Endometrium (tissue), 2 donors: ENCODE data around the gene N4BP2.
"Not testable (repeated sequence)": the region's sequence is repeated elsewhere in the genome, so short reads cannot be mapped to it uniquely, and the experiment has no call there.

Source experiments
- FAIRE-seq: peaks from 2 replicates; lab custom pipeline; 2012; peaks lifted over from hg19 to GRCh38; lab: Jason Lieb, UNC
- donor health status: control.
- donor health status: control.

N4BP2 gene

GRCh38 chr4:40056716-40057585 is at the start of gene N4BP2:
N4BP2 (plus strand) TSS chr4:40056850; CDS start chr4:40097341, 40,491 bp downstream.
- FAIRE-seq: no peak

- no peak for FAIRE-seq
Observed at GRCh38 chr4:40016007-40016406, 40.6 kb upstream of the N4BP2 start.

DNA sequence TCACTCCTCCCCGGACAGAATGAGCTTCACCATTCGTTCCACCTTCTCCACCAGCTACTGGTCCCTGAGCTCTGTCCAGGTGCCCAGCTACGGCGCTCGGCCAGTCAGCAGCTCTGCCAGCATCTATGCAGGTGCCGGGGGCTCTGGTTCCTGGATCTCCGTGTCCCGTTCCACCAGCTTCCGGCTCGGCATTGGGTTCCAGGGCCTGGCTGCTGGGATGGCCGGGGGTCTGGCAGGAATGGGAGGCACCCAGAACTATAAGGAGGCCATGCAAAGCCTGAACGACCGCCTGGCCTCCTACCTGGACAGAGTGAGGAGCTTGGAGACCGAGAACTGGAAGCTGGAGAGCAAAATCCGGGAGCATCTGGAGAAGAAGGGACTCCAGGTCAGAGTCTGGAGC is 36.4 kb upstream of the N4BP2 start:
- FAIRE-seq: no peak

- not testable (repeated sequence) for FAIRE-seq
Observed at GRCh38 chr4:40021116-40021515, 35.5 kb upstream of the N4BP2 start.

DNA sequence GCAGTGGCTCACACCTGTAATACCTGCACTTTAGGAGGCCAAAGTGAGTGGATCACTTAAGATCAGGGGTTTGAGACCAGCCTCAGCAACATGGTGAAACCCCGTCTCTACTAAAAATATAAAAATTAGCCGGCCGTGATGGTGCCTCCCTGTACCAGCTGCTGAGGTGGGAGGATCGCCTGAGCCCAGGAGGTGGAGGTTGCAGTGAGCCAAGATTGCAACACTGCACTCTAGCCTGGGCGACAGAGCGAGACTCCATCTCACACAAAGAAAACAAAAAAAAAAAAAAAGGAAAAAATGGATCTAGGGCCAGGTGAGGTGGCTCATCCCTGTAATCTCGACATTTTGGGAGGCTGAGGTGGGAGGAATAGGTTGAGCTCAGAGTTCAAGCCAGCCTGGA is 32.6 kb upstream of the N4BP2 start:
- not testable (repeated sequence) for FAIRE-seq

GRCh38 chr4:40032785-40033184 is 23.9 kb upstream of the N4BP2 start:
- FAIRE-seq: no peak

DNA sequence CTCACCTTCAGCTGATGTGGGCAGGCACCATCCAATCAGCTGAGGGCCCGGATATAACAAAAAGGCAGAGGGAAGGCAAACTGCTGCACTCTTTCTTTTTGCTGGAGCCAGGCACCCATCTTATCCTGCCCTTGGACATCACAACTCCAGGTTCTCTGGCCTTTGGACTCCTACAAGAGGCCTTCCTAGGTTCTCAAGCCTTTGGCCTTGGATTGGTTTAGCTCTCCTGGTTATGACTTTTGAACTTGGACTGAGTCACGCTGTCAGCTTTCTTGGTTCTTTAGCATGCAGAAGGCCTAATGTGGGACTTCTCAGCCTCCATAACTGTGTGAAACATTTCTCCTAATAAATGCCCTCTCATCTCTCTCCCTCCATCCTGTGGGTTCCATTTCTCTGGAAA is 23.0 kb upstream of the N4BP2 start:
- no peak for FAIRE-seq

DNA sequence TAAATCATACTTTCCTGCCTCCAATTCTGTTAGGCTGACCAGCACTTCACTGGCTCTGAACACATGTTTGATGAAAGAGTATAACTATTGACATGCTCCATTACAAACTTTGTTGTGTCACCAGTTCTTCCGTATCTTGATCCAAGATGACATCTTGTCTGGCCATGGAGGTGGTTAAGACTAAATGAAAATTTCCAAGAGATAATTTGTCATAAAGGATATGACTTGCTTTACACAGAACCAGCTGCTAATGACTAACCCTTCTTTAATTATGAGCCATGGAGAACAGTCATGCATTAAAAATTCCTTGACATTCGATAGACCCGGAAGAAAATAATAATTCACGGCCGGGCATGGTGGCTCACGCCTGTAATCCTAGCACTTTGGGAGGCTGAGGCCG is 17.7 kb upstream of the N4BP2 start:
- no peak for FAIRE-seq

DNA sequence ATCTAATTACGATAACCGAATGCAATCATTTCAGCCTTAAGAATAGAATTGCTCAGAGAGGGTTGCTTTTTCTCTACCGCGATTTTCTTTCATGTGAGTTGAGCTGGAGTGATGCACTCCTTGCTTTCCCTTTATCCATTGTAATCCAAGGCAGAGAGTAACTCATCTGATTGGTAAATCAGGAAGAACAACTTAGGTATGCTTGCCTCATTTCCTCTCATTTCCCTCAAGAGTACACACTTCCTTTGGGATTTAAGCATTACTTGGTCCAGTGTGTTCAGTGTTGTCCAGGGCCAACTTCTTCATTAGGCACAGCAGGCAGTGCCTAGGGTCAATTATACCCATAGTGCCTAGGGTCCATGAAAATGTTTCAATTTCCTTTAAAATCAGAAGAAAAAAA is 15.7 kb upstream of the N4BP2 start:
- FAIRE-seq: no peak

- no peak for FAIRE-seq
Observed at GRCh38 chr4:40043786-40044185, 12.9 kb upstream of the N4BP2 start.

GRCh38 chr4:40046311-40046980 is 10.2 kb upstream of the N4BP2 start:
- no peak for FAIRE-seq

GRCh38 chr4:40053161-40053560 is 3.5 kb upstream of the N4BP2 start:
- FAIRE-seq: no peak

GRCh38 chr4:40055511-40055862 is 1.2 kb upstream of the N4BP2 start:
- no peak for FAIRE-seq

DNA sequence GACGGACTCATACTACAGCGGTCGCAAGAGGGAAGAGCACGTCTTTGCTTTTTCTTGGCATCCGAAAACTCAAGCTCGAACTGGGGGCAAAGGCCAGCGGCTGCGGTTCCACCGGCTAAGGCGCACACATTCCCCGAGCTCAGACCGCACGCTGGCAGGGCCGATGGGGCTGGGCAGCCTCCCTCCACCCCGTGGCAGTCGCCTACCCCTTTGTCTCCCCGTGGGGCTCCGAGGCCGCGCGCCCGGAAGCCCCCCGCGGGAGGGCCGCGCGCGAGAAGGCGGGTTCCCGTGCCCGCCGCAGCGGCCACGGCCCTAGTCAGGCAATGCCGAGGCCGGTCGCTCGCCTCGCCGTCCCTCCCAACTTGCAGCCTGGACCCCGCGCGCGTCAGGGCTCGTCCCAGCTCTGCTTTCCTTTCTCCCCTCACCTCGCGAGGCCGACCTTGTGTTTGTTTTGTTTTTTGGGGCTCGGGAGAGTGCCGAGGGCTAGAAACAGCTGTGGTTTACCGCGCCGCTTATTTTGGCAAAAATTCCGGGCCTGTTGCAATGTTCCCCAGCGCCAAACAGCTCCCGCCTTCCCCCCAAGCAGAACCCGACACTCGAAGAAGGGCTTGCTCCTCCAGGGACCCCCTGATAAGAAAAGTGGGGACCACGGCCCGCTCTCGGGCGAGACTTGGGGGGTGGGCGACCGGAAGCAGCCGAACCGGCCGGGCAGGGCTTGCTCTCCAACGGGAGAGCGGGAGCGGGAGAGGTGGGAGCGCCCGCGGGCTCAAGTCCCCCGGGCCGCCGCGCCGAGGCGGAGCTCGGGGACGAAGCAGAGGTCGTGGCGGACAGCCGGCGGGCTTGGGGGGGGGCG is 561 bp upstream of the N4BP2 start:
- no peak for FAIRE-seq

GRCh38 chr4:40057586-40058091 is 989 bp downstream of the N4BP2 start:
- FAIRE-seq: no peak

DNA sequence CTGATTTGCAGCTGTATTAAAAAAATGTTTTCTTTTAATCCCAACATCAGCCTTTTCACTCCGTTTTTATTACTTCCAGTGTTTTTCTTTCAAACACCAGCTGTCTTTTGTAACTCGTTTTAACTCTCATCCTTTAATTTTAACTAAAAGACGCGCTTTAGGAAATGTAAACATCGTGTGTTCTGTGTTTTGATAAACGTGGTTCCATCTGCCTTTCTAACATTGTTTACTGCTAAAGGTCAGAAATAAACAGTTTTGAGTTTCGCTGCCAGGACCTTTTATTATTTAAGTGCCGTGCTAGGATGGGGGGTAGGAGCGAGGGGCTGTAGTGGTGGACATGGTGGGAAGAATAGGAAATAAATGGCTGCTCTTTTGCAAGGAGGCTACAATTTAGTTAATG is 1.5 kb downstream of the N4BP2 start:
- FAIRE-seq: peak; percentile 96

DNA sequence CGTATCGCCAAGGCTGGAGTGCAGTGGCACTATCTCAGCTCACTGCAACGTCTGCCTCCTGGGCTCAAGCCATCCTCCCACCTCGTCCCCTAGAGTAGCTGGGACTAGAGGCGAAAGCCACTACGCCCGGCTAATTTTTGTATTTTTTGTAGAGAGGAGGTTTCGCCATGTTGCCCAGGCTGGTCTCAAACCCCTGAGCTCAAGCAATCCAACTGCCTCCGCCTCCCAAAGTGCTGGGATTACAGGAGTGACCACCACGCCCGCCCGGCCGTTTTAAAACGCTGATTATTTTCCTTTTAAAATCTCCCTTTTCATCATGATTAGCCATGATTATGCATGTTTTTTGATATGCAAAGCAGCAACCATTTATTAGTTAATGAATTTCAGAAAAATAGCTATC is 2.2 kb downstream of the N4BP2 start:
- no peak for FAIRE-seq

DNA sequence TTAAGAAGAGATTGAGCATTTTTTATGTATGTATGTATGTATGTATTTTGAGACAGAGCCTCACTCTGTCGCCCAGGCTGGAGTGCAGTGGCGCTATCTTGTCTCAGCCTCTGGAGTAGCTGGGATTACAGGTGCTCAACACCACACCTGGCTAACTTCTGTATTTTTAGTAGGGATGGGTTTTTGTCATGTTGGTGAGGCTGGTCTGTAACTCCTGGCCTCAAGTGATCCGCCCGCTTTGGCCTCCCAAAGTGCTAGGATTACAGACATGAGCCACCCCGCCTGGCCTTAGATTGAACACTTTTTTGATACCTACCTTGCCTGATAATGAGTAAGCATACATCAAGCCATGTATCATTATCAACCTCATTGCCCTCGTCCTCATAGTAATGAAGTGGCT is 2.7 kb downstream of the N4BP2 start:
- FAIRE-seq: no peak

DNA sequence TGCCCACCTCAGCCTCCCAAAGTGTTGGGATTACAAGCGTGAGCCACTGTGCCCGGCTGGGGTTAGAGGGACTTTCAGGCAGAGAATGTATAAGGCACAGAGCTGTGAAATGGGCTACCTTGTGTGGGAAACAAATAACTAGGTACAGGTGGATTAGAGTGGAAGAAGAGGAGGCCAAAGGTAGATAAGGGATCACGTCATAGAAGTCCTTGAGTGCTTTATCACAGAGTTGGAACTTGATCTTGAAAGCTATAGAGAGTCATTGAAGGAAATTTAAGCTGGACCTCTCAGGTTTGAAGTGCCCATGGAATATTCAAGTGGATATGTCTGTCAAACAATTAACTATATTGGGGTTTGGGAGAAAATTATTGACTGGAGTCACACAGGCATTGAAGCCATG is 8.4 kb downstream of the N4BP2 start:
- no peak for FAIRE-seq

- no peak for FAIRE-seq
Observed at GRCh38 chr4:40066651-40067050, 10.0 kb downstream of the N4BP2 start.

GRCh38 chr4:40070387-40070786 is 13.7 kb downstream of the N4BP2 start:
- no peak for FAIRE-seq

DNA sequence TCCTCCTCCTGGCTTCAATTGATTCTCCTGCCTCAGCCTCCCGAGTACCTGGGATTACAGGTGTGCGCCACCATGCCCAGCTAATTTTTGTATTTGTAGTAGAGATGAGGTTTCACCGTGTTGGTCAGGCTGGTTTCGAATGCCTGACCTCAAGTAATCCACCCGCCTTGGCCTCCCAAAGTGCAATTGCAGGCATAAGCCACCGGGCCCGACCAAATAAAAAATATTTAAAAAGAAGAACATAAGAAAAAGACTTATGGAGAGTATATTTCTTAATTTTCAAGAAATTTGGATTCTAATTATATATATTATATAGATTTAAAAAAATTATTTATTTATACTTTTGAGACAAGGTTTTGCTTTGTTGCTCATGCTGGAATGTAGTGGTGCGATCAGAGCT is 29.8 kb downstream of the N4BP2 start:
- no peak for FAIRE-seq
